Cardiac fibroblast (primary cell): Measurements from ENCODE around the gene CRTAP.
"Not testable (repeated sequence)": the region's sequence is repeated elsewhere in the genome, so short reads cannot be mapped to it uniquely, and the experiment has no call there.

ENCODE experiments used
- DNase-seq, 2 donors: peaks; one replicate each; pipeline versions ENCODE4 v3.0.0 to v3.0.0-alpha.2; 2010; ENCODE audit warnings: low read depth in 2 of 2
- H3K4me3 ChIP-seq, 2 donors: replicated peaks in 1 of 2; 1 replicate in 1 of 2; 2 replicates in 1 of 2; pipeline ENCODE4 v1.5.1; 2011; ENCODE audit warnings: low read depth in 2 of 2, low read length in 2 of 2, mild to moderate bottlenecking in 2 of 2, moderate library complexity in 1 of 2
- CTCF ChIP-seq: IDR thresholded peaks from one replicate; pipeline ENCODE4 v1.5.1; 2011; ENCODE audit warnings: low read depth, mild to moderate bottlenecking, low read length, inconsistent platforms

Gene CRTAP

GRCh38 chr3:33075995-33076394 lies 37.8 kb upstream of the CRTAP start:
- peak; percentile 39 to 51 for DNase-seq
- H3K4me3 ChIP-seq = no peak overlapping the region
- TF ChIP-seq CTCF = no peak

GRCh38 chr3:33076952-33077351 lies 36.9 kb upstream of the CRTAP start:
- TF ChIP-seq CTCF = no peak

GRCh38 chr3:33077976-33078375 lies 35.8 kb upstream of the CRTAP start:
- TF ChIP-seq CTCF = no peak
- no peak for DNase-seq
- no peak overlapping the region for H3K4me3 ChIP-seq

More at GRCh38 chr3:33076952-33077351, 36.9 kb upstream of the CRTAP start:
- no peak overlapping the region for H3K4me3 ChIP-seq
- no peak for DNase-seq

- not testable (repeated sequence) for DNase-seq, H3K4me3 ChIP-seq
Observed at GRCh38 chr3:33079813-33080212, 34.0 kb upstream of the CRTAP start.

GRCh38 chr3:33081812-33082211 lies 32.0 kb upstream of the CRTAP start:
- TF ChIP-seq CTCF = no peak
- DNase-seq = no peak
- H3K4me3 ChIP-seq = no peak overlapping the region

- no peak for TF ChIP-seq CTCF
- H3K4me3 ChIP-seq = no peak overlapping the region
- DNase-seq = no peak
Observed at GRCh38 chr3:33083958-33084357, 29.9 kb upstream of the CRTAP start.

- TF ChIP-seq CTCF = no peak
- DNase-seq = no peak
- H3K4me3 ChIP-seq = no peak overlapping the region
Observed at GRCh38 chr3:33088691-33089090, 25.1 kb upstream of the CRTAP start.

GRCh38 chr3:33089515-33089914 lies 24.3 kb upstream of the CRTAP start:
- no peak overlapping the region for H3K4me3 ChIP-seq
- no peak for TF ChIP-seq CTCF
- DNase-seq = no peak
